HG03175 (cell line): ENCODE data around the gene PLEKHO2.
"Not testable (repeated sequence)": the region's sequence is repeated elsewhere in the genome, so short reads cannot be mapped to it uniquely, and the experiment has no call there.

Experiments used
- ATAC-seq: cut with Tn5 transposase; IDR thresholded peaks from one replicate; pipeline ENCODE4 v1.9.1; 2021; ENCODE audit warnings: mild to moderate bottlenecking, moderate library complexity; ENCODE audit not compliant: unreplicated experiment

Gene PLEKHO2, protein sequence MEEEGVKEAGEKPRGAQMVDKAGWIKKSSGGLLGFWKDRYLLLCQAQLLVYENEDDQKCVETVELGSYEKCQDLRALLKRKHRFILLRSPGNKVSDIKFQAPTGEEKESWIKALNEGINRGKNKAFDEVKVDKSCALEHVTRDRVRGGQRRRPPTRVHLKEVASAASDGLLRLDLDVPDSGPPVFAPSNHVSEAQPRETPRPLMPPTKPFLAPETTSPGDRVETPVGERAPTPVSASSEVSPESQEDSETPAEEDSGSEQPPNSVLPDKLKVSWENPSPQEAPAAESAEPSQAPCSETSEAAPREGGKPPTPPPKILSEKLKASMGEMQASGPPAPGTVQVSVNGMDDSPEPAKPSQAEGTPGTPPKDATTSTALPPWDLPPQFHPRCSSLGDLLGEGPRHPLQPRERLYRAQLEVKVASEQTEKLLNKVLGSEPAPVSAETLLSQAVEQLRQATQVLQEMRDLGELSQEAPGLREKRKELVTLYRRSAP

DNA sequence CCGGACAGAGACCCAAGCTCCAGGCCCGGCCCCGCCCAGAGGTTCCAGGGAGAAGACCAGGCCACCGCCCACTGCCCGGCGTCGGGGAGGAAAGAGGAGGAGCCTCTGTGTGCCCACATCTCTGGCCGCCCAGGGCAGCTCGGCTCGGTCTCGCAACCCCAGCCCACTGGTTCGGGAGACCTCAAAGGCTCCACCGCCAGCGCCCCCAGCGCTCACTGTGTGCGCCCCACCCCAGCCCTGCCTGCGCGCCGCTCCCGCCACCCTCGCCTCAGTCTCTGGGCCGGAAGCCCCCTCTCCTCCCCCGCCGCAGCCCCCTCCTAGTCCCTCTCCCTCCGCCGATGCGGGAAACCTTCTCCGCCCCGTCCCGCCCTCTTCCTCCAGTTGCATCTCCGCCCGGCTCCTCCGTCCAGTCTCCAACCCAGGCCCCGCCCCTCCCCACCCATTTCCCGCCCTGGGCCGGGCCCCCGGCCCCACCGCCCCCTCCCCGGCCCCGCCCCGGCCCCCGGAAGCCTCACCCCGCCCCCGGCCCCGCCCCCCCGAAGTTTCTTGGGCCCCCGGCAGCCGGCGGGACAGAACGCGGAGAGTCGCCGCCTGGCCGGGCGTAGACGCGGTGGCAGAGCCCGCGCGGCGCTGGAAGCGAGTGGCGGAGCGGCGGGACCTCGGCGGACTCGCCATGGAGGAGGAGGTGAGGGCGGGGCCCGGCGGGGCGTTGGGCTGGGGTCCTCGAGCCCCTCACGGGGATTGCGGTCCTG lies at the start of gene PLEKHO2:
Gene PLEKHO2 (plus strand): TSS at position 572 of the 752 bp plus-strand sequence. CDS start 102 bp downstream, at position 674.
- peak; percentile 69 for ATAC-seq

DNA sequence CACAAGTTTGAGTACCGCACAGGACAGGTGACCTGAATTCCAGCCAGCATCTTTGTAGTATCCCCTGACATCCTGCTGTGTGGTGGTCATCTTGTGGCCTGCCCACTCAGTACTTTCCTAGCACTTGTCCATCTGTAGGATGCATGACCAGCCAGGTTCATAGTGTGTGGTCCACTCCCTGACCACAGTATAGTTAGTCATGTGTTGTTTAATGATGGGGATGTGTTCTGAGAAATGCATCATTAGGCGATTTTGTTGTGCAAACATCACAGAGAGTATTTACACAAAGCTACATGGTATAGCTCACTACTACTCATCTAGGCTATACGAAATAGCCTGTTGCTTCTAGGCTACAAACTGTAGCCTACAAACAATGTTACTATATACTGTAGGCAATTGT lies 49.4 kb upstream of the PLEKHO2 start:
- ATAC-seq = no peak

DNA sequence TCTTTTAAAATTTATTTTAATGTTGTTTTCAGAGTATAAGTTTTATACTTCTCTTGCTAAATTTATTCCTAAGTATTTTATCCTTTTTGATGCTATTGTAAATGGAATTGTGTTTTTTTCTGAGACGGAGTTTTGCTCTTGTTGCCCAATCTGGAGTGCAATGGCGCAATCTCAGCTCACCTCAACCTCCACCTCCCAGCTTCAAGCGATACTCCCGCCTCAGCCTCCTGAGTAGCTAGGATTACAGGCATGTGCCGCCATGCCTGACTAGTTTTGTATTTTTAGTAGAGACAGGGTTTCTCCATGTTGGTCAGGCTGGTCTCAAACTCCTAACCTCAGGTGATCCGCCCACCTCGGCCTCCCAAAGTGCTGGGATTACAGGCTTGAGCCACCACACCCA lies 46.4 kb upstream of the PLEKHO2 start:
- ATAC-seq = not testable (repeated sequence)

DNA sequence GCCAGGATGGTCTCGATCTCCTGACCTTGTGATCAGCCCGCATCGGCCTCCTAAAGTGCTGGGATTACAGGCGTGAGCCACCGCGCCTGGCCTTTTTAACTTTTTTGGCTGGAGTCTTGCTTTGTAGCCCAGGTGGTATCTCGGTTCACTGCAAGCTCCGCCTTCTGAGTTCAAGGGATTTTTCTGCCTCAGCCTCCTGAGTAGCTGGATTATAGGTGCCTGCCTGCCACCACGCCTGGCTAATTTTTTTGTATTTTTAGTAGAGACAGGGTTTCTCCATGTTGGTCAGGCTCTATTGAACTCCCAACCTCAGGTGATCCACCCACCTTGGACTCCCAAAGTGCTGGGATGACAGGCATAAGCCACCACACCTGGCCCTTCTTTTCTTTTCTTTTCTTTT lies 45.8 kb upstream of the PLEKHO2 start:
- ATAC-seq = not testable (repeated sequence)

DNA sequence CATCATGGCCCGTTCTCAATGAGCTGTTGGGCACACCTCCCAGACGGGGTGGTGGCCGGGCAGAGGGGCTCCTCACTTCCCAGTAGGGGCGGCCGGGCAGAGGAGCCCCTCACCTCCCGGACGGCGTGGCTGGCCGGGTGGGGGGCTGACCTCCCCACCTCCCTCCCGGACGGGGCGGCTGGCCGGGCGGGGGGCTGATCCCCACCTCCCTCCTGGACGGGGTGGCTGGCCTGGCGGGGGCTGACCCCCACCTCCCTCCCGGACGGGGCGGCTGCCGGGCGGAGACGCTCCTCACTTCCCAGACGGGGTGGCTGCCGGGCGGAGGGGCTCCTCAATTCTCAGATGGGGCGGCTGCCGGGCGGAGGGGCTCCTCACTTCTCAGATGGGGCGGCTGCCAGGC lies 42.8 kb upstream of the PLEKHO2 start:
- not testable (repeated sequence) for ATAC-seq

DNA sequence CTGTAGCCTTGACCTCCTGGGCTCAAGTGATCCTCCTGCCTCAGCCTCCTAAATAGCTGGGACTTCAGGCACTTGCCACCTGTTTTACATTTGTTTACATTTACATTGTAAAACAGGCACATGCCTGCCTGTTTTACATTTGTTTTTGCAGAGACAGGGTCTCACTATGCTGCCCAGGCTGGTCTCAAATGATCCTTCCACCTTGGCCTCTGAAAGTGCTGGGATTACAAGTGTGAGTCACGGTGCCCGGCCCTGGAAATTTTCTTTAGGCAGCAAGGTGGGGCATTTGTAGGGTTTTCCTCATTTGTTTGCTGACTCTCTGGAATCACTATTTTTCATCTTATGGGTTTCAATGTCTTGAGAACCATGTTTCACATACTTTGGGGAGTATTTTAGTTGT lies 41.2 kb upstream of the PLEKHO2 start:
- ATAC-seq = no peak

DNA sequence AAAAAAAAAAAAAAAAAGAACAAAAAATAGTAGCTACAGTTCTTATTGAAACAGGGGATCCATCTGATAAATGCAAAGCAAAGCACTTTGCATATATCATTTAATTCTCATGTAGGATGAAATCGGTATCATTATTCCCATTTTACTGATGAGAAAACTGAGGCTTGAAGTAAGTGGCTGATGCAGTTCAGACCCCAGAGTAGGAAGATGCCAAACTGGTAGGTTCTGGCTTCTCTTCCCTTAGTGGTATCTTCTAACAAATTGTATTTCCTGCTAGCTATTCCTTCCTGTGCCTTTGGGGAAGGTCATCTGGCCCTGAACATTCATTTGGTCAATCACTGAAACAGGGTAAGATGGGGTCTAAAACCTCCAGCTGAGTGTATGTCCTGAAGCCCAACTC lies 38.2 kb upstream of the PLEKHO2 start:
- ATAC-seq = no peak

DNA sequence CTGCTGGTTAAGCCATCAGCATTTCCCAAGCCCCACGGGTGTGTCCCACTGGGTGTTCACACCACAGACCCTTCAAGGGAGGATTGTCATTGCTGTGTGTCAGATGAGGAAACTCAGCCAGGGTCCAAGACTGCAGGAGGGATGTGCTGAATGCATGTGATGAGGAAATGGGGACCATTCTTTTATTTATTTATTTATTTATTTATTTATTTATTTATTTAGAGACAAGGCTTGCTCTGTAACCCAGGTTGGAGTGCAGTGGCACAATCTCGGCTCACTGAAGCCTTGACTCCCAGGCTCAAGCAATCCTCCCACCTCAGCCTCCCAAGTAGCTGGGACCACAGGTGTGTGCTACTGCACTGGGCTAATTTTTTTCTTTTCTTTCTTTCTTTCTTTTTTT lies 37.1 kb upstream of the PLEKHO2 start:
- no peak for ATAC-seq

DNA sequence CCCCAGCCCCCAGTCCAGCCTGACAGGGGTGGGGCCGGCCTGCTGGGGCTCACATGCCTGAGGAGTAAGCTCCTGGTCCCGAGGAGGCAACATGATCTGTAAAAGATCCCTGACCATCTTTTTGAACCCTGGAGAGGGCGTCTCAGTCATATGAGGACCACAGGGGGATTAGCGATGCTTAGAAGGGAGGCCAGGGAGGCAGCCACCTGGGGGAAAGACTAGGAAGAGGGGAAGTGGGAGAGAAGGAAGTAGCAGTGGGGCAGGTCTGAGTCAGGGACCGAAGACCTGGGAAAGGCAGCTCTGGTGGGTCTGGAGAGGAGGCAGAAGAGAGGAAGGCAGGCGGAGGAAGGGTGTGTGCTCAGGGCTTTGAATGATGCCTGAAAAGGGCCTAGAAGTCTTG lies 35.2 kb upstream of the PLEKHO2 start:
- ATAC-seq = no peak

DNA sequence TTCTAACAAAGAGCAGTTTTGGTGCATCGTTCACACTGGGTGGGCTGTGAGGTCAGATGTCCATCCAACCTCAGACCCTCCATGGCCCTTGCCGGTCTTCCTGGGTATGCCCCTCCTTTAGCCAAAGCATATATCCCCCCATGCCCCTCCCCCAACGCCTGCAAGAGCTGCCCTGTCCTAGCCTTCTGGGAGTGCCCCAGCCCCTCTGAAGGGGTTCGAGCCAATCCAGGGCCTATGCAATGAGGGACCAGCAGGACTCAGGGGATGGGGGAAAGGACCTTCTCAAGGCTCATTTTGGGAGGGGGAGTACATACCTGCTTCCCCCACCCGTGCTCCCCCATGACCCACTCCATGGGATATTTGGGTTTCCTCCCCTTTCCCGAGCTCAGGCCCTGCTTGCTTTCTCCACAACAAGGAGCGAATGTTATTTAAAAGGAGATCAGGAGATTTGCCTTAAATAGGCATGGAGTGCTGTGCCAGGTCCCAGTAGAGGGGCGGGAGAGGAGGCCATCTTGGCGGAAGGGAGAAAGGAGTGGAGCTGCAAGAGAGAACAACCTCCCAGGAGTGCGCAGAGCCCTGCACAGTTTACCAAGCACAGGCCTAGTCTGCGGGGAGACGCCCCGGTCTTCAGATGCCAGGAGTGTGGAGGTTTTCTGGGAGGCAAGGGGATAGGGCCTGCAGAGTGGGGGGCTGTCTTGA lies 34.5 kb upstream of the PLEKHO2 start:
- no peak for ATAC-seq

DNA sequence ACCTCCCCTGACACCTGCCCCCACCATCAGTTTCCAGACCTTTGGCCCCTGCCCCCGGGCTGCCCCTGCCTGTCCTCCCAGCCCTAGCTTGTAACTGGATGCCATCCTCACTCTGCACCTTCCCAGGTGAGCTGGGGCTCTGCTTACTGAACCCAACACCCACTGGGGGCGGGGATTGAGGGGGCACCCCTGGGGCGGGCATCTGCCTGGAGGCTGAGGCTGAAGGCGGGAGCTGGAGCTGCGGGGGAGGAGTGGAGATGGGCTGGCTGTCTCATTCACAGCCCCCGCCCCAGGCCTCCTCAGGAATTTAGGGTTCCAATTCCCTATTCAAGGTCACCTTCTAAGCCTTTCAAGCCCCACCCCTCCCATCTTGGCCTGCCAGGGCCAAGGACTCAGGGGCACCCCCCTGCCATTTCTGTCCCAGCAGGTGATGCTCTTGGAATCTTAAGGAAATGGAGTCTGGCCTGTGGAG lies 33.9 kb upstream of the PLEKHO2 start:
- ATAC-seq = no peak

DNA sequence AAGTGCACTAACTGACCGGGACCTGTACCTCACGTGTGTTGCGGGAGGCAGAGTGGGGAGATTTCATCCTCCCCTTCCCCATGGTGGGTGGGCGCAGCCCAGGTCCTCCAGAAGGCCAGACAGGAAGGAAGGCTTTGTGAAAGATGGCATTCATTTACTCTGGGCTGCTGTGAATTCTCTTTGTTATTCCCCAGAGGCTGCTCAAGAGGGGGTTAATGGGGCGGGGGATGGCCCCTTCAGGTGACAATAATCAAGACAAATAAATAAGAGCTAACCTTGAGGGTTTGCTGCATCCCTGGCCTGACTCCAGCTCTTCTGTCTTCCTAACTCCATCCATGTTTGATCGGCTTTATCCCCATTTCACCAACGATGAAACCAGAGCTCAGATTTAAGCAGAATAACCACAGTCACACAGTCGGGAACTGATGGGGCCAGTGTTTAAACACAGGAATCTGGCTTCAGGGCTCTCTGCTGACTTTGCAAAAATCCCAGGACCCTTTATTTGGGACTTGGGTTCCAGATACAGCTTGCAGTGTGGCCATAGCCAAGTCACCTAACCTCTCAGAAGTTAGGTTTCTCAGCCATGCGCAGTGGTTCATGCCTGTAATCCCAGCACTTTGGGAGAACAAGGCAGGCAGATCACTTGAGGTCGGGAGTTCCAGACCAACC lies 32.8 kb upstream of the PLEKHO2 start:
- ATAC-seq = no peak

DNA sequence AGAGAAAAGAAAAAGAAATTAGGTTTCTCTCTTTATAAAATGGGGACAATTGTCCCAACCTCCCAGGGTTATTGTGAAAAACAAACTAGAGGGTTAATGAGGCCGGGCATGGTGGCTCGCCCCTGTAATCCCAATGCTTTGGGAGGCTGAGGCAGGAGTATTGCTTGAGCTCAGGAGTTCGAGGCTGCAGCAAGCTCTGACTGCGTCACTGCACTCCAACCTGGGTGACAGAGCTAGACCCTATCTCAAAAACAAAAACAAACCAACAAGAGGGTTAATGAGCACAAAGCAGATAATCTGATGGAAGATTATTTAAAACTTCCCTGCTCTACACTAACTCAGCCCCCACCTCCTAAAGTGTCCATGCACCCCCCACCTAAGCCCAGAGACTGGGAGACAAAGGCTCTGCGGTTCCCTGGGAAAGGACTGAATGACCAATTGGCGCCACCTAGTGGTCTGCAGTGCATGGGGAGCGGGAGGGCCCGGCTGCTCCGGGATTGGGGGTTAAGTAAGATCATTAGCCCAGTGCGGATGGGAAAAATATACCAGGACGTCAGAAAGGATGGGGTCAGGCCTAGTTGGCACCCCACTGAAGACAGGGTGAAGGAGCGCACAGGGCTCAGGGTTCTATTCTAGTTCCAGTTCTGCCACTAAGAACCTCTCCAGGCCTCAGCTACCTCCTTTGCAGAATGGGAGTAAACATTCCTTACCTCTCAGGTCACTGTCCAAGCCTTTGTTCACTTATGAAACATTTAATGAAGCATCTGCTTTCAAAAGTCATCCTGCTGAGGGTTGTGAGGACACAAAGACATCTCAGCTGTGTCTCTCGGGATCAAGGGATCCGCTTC lies 31.8 kb upstream of the PLEKHO2 start:
- peak; percentile 35 for ATAC-seq

DNA sequence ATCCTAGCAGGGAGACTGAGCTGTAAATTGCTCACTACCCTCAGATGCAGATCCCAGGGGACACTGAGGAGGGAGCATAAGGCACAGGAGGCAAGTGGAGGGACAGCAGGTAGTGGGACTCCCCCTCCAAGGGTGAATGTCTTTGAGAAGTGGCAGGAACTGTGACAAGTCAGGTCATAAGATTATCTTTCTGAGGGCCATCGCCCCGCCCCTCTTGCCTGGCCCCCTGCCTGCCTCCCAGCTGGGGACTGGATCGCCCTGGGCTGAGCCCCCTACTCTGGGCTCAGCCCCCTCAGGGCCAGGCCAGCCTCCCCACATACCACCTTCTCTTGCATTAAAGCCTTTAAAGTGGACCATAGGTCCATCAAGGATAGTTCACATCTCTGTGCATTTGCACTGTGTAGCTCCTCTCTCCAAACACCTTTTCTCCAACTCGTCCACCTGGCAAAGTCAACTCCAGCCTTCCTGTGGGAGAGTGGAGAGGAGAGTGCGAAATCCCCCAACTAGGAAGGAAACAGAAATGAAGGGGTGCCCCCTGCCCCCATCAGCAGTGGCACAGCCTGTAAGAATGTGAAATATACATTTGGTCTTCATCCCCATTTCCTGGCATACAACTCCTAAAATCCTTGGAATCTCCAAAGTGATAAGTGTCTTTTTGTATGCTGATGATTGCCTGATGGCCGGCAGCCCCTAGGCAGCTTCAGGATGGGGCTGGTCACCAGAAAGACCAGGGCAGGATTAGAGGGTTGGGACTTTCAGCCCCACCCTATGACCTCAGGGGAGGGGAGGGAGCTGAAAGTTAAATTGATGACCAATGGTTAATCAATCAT lies 31.0 kb upstream of the PLEKHO2 start:
- ATAC-seq = no peak

DNA sequence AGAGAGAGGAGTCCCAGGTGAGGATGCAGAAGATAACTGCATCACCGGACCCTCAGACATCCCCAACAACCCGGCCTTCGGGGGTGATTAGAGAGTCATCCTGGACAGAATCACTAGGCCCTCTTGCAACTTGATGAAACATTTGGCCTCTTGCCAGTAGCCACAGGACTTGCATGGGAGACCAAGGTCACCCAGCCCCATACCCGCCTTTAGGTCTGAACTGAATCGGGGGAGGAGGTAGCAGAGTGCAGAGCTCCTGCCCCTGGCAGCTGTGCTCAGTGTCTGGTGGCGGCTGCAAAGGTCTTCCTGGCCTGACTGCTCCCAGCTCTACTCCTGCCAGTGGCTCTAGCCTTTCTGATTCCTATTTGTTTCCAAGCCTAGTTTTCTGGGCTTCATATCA lies 28.6 kb upstream of the PLEKHO2 start:
- ATAC-seq = peak; percentile 41

DNA sequence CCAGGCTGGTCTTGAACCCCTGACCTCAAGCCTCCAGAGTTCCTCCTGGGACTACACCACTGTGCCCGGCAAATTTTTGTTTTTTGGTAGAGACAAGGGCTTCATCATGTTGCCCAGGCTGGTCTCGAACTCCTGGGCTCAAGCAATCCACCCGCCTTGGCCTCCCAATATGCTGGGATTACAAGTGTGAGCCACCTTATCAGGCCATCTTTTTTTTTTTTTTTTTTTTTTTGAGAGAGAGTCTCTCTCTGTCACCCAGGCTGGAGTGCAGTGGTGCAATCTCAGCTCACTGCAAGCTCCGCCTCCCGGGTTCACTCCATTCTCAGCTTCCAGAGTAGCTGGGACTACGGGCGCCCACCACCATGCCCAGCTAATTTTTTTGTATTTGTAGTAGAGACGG lies 27.4 kb upstream of the PLEKHO2 start:
- ATAC-seq = not testable (repeated sequence)

DNA sequence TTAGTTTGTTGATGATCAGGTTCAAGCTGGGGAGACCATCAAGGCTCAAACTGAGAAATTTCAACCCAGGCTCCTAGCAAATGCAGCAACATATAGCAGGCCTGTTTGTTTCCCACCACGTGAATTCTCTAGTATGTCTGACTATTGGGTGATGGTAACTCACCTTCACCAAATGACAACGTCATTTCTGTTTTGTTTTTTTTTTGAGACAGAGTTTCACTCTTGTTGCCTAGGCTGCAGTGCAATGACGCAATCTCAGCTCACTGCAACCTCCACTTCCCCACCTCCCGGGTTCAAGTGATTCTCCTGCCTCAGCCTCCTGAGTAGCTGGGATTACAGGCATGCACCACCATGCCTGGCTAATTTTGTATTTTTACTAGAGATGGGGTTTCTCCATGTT lies 26.8 kb upstream of the PLEKHO2 start:
- ATAC-seq = not testable (repeated sequence)

DNA sequence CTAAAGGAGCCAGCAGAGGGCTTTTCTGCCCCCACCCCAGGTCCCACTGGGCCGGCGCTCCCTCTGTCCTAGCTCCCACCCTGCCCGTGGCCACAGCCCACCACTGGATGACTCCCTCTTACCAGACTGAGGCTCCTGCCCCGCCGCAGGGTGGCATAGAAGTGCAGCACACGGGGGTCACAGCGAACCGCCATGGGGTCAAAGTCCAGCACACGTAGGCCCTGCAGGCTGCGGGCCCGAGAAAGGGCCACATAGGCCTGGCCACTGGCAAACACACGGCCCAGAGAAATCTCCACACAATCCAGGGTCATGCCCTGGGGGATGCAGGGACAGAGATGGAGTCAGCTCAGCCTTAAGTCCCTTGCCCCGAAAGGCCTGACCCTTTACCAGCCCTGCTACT lies 25.3 kb upstream of the PLEKHO2 start:
- no peak for ATAC-seq

DNA sequence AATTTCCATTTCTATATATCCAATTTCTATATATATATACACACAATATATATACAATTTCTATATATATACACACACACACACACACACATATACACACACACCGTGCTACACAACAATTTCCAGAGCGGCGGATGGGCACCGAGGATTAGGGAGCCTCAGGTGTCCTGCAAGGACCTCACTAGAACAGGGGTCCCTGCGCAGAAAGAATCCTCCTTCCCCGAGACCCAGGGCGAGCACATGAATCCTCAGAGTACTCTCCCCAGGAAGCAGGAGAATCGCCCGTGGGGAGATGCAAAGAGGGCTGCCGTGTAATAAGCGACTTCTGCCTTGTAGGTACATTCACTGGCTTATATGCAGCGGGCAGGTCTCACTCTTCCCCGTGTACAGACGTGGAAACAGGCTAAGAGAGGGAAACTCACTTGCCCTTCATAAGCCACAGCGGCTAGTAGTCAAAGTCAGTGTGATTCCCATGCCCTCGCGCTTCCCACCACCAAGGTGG lies 16.7 kb upstream of the PLEKHO2 start:
- peak; percentile 4 for ATAC-seq
